Fibroblast of pulmonary artery (primary cell): ENCODE results near the gene ATXN7L3.

Source experiments
- DNase-seq: peaks from one replicate; pipeline ENCODE4 v3.0.0-alpha.2; 2010; ENCODE audit warnings: low read depth
- H3K4me3 ChIP-seq: replicated peaks from 2 replicates; pipeline ENCODE4 v1.5.1; 2011; ENCODE audit warnings: low read depth, mild to moderate bottlenecking, control low read depth, low read length, moderate library complexity
- CTCF ChIP-seq: IDR thresholded peaks from 2 replicates; pipeline ENCODE4 v1.5.1; 2011; ENCODE audit warnings: mild to moderate bottlenecking, control low read depth, low read length, inconsistent platforms; ENCODE audit errors: missing control alignments

Gene ATXN7L3

GRCh38 chr17:44212507-44213402, 13.1 kb upstream of the ATXN7L3 start:
- no peak overlapping the region for H3K4me3 ChIP-seq
- TF ChIP-seq CTCF, result no peak
- DNase-seq, result no peak

- DNase-seq, result no peak
- TF ChIP-seq CTCF, result no peak
- H3K4me3 ChIP-seq, result no peak overlapping the region
Measured at GRCh38 chr17:44211281-44212265, 11.9 kb upstream of the ATXN7L3 start.

- DNase-seq, result peak; percentile 87
- TF ChIP-seq CTCF, result peak; percentile 67
- H3K4me3 ChIP-seq, result no peak overlapping the region
Measured at GRCh38 chr17:44210342-44211192, 10.9 kb upstream of the ATXN7L3 start.

DNA sequence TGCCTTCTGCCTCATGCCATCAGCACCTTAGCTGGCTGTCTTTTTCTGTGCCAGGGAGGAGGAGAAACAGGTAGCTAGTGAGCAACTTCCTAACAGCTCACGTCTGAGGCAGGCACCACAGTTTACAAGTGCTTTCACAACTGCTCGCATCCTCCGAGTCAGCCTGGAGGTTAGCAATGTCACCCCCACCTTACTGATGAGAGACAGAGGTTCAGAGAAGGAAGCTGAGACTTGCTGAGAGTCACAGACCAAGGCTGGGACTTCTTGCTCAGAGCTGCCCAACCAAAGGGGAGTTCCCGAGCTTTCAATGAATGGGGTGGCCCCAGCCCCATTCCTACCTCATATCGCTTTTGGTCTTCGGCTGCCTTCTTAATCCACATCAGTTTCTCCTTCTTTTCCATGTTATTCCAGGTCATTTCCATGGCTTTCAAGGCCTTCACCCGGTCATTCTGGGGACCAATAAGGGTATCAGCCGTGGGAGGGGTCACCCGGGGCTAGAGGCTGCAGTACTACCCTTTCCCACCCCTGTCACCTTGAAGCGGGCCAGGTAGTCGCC, 10.2 kb upstream of the ATXN7L3 start:
- no peak overlapping the region for H3K4me3 ChIP-seq
- DNase-seq, result no peak
- TF ChIP-seq CTCF, result no peak

DNA sequence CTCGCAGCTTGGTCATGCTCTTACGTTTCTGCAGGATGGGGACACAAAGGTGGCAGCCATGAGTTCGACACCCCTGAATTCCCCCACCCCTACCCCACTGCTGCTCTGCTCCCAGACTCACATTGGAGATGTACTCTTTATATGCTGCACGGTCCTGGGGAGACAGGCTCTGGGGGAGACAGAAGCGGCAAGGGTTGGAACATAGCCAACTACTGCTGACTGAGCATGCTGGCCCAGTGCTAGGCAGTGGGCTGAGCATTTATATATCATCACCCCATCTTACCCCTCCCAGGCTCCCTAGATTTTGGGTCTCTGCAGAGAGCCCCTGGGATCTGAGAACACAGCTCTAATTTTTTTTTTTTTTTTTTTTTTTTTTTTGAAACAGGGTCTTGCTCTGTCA, 8.1 kb upstream of the ATXN7L3 start:
- no peak overlapping the region for H3K4me3 ChIP-seq
- no peak for DNase-seq
- TF ChIP-seq CTCF, result no peak

- TF ChIP-seq CTCF, result no peak
- DNase-seq, result no peak
- no peak overlapping the region for H3K4me3 ChIP-seq
Measured at GRCh38 chr17:44207319-44207718, 7.6 kb upstream of the ATXN7L3 start.
